GM12892 (cell line): Measurements from ENCODE around the gene CEP164.

Experiments used
- DNase-seq: peaks from one replicate; pipeline ENCODE4 v3.0.0; 2011; ENCODE audit not compliant: insufficient read length
- FAIRE-seq: peaks from 2 replicates; lab custom pipeline; 2011; peaks lifted over from hg19 to GRCh38; lab: Jason Lieb, UNC
- POLR2A ChIP-seq: IDR thresholded peaks from 2 replicates; pipeline ENCODE4 v1.6.1; 2011; ENCODE audit warnings: low read depth, low read length, control low read depth
- POLR2AphosphoS5 ChIP-seq: IDR thresholded peaks from 2 replicates; pipeline ENCODE4 v1.6.1; 2011; ENCODE audit warnings: low read depth, low read length, control low read depth
- TAF1 ChIP-seq: IDR thresholded peaks from 2 replicates; pipeline ENCODE4 v1.6.1; 2011; ENCODE audit warnings: low read depth, mild to moderate bottlenecking, control low read depth, low read length, borderline replicate concordance

CEP164 gene

GRCh38 chr11:117334896-117335295 lies 7.2 kb downstream of the CEP164 start:
- TF ChIP-seq POLR2AphosphoS5 (no peak), TAF1 (no peak), POLR2A (no peak)
- DNase-seq (no peak), FAIRE-seq (no peak)

DNA sequence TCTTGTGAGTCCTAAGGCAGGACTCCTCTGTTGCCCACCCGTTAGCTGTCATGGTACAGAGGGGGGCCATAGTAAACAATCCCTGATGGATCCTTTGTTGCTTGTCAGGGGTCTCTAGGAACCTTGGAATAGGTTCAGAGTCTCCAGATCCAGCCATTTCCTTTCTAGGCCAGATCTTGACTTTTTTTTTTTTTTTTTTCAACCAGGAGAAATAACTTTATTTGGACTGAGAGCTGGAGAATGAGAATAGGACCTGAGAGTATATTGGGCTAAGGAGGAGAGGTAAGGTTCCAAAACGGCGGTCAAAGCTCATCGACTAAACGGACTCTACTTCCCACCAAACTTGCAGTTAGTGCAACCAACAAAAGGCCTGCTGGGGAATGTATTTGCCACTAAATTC lies 7.7 kb downstream of the CEP164 start:
- no peak for FAIRE-seq
- no peak for TF ChIP-seq POLR2A
- no peak for TF ChIP-seq POLR2AphosphoS5
- no peak for TF ChIP-seq TAF1
- no peak for DNase-seq

DNA sequence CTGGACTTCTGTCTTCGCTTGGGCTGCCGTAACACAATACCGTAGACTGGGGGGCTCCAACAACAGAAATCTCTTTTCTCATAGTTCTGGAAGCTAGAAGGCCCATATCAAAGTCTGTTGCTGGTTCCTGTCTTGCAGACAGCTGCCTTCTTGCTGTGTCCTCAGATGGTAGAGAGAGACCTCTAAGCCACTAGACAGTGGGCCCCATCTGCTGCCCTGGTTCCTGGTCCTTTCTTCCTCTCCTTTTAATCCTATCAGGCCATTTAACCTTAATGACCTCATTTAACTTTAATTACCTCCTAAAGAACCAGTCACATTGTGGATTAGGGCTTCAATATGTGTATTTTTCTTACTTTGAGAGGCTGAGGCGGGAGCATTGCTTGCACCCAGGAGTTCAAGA lies 9.4 kb downstream of the CEP164 start:
- DNase-seq (no peak), FAIRE-seq (no peak)
- TF ChIP-seq POLR2A, result no peak
- TF ChIP-seq POLR2AphosphoS5, result no peak
- TF ChIP-seq TAF1, result no peak

DNA sequence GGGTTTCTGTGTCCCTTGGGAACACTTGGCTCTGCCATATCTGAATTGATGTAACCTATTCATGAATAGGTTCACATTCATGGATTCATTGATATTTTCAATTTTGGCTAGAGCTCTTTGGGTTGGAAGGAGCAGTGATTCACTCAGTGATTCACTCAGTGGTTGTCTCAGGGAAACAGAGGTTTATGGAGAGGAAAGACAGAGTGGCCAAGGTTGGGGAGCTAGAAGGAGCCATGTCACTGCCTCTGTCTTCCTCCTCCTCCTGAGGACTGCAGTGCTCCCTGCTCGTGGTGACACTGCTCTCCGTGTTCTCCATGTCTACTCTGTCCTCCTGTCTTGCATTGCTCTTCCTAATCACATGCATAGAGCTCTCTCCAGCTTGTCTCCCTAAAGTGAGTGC lies 17.4 kb downstream of the CEP164 start:
- FAIRE-seq, result peak; percentile 17
- TF ChIP-seq POLR2AphosphoS5 (no peak), TAF1 (no peak), POLR2A (no peak)
- DNase-seq, result no peak

DNA sequence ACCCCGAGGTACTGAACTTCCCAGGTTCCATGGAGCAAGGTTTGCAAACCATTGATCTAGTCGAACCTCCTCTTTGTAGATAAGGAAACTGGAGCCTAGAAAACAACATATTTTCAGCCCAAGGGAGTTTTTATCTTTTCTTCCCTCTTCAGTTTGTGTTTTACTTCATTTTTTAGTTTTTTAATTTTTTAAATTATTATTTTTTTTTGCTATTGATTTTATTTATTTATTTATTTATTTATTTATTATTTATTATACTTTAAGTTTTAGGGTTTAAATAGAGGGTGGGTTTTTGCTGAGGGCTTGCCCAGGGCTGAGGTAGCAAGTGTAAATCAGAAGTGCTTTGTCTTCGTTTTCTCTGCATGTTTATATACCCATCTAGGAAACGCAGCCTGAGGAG lies 26.9 kb downstream of the CEP164 start:
- no peak for FAIRE-seq
- DNase-seq, result no peak
- TF ChIP-seq POLR2A, result no peak

GRCh38 chr11:117356126-117356890 lies 28.7 kb downstream of the CEP164 start:
- DNase-seq (no peak), FAIRE-seq (no peak)
- TF ChIP-seq POLR2A (no peak), POLR2AphosphoS5 (no peak), TAF1 (no peak)

- no peak for FAIRE-seq
- DNase-seq, result no peak
- TF ChIP-seq POLR2AphosphoS5, result no peak
- TF ChIP-seq TAF1, result no peak
- no peak for TF ChIP-seq POLR2A
Measured at GRCh38 chr11:117361432-117361831, 33.8 kb downstream of the CEP164 start.

GRCh38 chr11:117366248-117366647 lies 38.6 kb downstream of the CEP164 start:
- DNase-seq (no peak), FAIRE-seq (no peak)
- no peak for TF ChIP-seq TAF1
- TF ChIP-seq POLR2AphosphoS5, result no peak
- TF ChIP-seq POLR2A, result no peak

DNA sequence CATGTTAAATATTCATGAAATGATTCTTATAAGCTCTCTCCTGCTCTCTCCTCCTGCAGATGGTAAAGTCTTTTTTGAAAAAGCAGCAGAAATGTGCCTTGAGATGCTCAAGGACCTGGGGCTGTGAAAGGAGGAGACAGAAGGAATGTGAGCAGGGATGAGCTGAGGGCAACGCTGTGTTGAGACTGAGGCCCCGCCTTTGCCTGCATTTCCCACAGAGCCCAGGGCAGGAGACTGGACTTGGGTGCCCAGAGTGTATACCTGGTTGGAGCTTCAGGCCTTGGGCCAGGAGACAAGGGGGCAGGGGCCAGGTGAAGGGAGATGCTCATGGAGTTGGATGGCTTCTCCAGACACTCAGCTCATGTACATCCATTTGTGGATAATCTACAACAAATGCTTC lies 39.2 kb downstream of the CEP164 start:
- FAIRE-seq, result no peak

DNA sequence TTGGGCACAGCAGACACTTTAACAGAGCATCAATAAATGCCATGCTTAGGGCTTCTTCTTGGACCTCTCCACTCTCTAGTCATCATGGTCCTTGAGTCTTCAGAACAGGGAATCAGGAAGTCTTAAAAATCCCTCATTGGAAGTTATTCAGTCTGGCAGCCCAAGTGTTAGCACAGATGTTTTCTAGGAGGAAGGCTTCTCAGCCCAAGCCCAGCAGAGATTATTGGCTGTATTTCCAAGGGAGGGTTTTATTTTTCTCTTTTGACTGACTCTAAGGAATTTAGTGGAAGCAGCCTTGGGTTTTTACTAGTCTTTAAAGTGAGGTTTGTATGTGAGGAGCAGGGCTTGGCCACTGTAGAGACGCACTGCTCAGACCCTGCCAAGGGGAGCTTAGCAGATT lies 41.9 kb downstream of the CEP164 start:
- DNase-seq (no peak), FAIRE-seq (no peak)
- TF ChIP-seq POLR2AphosphoS5 (no peak), TAF1 (no peak)

More for the DNA sequence above, 39.2 kb downstream of the CEP164 start:
- no peak for DNase-seq
- TF ChIP-seq TAF1 (no peak), POLR2A (no peak), POLR2AphosphoS5 (no peak)

DNA sequence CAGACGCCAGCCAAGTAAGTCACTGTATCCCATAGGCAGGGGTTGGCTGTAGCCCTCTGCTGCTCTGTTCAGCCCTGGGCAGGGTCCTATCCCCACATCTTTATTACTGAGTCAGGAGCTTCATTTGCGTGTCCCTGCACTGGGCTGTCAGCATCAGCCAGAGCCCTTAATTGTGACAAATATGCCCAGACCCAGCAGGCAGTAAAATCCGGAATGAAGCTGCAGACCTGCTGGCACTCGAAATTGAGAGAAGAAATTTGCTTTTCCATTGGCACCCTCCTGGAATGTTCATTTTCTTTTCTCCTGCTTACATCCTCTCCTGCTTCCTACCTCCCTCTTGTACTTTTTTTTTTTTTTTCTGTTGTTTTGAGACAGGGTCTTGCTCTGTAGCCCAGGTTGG lies 43.8 kb downstream of the CEP164 start:
- no peak for DNase-seq
- no peak for TF ChIP-seq POLR2AphosphoS5
- TF ChIP-seq TAF1, result no peak
- TF ChIP-seq POLR2A, result no peak

GRCh38 chr11:117374316-117375055 lies 46.8 kb downstream of the CEP164 start:
- no peak for TF ChIP-seq POLR2A
- TF ChIP-seq TAF1, result no peak
- no peak for TF ChIP-seq POLR2AphosphoS5
- DNase-seq, result no peak
- FAIRE-seq, result no peak

More for the DNA sequence above, 43.8 kb downstream of the CEP164 start:
- no peak for FAIRE-seq
